ENCODE data around the gene NEK6.

Gene NEK6

DNA sequence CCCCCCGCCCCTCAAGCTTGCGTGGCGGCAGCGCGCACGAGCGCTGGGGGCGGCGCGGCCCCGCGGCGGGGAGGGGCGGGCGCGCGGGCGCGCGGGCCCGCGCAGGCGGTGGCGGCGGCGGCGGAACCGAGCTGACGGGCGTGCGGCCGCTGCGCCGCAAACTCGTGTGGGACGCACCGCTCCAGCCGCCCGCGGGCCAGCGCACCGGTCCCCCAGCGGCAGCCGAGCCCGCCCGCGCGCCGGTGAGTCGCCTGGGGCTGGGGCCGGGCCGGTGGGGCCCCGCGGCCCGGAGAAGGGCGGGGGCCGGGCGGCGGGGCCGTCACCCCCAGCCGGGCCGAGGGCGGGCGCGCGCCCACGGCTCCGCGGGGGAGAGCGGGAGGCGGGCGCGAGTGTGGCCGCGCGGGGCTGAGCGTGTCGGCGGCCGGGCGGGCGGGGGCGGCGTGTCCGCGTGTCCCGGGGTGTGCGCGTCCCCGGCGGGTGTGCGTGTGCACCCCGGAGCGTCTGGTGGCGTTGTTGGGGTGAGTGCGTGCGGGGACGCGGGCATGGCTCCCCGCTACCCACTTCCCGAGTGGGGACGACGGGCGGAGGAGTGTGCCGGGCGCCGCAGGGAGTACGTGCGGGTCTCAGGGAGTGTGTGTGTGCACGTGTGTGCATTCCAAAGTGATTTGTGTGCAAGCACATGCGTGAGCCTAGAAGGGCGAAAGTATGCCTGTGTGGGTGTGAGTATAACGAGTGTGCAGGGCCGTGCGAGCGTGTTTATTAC, at the start of gene NEK6:
Gene NEK6 (plus strand): TSS at position 106 of the 763 bp plus-strand sequence. CDS start 44,016 bp downstream, outside the sequence.
- DNase-seq = no peak

DNA sequence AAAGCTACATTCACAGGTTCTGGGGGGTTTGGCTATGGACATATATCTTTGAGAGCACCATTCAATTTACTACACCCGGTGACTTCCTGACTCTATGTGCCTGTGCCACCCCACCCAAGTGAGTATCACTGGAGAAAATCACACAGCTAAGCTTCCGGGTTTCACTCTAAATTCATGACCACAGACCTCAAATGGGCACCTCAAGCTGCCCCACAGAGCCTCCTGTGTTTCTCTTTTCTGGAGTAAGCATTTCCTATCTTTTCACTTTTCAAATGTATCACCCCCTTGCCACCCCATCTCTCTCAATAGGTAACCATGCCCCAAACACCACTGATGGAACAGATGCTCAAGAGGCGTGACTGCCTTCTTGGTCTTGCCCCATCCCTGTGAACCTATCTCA, 49.2 kb upstream of the NEK6 start:
- no peak for DNase-seq

DNA sequence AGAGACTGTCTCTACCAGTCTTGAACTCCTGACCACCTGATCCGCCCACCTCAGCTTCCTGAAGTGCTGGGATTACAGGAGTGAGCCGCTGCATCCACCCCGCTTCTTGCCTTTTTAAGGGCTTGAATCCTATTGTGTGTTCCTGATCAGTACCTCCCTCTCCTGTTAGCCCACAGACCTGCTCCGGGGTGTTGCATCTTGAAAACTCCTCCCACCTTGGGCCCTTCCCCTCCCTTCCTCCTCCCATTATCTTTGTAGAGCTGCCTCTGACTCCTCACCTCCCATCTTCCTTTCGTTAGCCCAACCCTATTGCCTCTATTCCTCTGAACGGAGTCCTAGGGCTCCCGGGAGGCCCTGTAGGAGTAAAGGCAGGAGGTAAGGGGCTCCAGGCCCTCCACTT, 48.5 kb upstream of the NEK6 start:
- no peak for DNase-seq

DNA sequence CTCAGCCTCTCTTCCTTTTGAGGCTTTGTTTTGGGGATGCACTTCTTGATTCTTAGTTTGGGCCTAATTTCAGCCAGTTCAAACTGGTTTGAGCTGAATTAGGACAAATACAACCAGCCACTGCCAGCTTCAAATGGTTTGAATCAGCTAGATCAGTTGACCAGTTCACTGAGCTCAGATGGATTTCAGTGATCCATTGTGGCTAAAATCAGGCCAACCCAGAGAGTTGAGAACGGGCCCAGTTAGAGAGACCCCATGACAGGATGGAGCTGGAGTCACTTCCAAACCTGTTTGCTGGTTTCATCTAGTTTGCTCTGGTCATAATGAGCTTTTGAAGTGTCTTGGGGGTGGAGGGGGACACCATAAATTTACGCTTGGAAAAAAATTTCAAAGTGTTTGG, 48.0 kb upstream of the NEK6 start:
- DNase-seq = no peak

DNA sequence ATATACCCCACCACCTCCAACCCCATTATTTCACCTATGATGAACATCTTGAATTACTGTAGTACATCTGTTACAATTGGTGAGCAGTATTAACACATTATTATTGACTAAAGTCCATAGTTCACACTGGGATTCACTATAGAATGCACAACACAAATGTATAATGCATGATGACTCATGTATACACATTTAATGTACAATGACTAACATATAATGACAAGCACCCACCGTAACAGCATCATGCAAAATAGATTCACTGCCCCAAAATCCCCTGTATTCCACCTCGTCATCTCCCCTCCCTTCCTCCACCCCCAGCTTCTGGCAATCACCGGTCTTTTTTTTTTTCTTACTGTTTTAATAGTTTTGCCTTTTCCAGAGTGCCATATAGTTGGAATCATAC, 47.1 kb upstream of the NEK6 start:
- no peak for DNase-seq

DNA sequence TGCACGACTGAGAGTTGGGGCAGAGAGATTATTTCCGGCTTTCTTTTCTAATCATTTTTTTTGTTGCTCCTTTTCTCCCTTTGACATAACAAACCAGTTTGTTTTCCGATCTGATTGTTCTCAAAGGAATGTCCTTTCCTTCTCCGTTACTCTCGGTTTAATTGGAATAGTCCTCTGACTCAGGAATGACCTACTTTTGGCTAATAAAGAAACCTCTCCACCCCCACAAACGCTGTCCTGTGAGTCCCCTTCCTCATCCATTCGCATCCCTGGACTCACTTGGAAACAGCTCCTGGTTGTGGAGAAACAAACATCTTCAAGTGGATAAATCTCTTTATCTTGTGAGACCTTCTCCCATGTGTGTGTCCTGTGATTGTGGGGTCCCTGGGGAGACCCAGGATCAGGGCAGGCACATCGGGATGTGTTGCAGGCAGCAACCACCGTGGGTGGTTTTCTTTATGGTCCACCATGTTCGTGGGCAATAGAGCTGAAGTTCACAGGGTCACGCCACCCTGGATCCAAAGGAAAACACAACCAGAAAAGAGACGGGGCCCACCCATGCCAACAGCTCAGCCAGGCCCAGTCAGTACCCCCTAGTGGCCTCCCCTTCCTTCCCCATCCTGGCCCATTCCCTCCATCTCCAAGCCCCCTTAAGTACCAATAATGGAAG, 45.2 kb upstream of the NEK6 start:
- no peak for DNase-seq

DNA sequence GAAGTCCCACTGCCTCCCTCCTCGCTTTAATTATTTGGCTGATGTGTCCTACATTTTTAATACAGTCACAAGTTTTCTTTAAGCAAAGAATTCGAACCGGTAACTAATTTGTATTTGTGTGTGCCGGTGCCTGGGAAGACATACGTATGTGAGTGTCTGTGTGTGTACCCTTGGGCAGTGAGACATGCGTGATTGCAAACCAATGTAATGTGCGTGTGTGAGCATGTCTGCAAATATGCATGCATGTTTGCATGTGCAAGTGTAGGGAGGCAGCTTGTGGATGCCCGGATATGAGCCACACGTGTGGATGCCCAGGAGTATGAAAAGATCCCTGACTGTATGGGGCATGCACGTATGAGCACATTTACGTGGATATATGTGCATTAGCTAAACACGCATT, 44.4 kb upstream of the NEK6 start:
- no peak for DNase-seq

DNA sequence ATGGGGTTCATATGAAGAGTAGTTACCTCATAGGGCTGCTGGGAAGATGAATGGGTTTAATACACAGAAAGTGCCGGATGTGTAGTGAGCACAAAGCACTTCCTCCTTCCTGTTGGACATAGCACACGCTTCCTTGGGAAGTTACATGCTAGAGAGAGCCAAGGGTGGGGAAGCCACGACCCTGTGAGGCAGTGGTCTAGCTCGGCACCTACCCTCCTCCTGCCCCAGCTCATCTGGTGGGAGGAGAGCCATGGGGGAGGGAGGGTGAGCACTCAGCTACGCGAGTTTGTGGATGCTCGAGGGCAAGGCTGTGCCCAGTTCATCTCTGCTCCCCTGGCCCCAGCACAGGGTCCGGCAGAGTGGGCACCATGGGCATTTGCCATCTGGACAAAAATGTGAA, 43.6 kb upstream of the NEK6 start:
- DNase-seq = no peak

DNA sequence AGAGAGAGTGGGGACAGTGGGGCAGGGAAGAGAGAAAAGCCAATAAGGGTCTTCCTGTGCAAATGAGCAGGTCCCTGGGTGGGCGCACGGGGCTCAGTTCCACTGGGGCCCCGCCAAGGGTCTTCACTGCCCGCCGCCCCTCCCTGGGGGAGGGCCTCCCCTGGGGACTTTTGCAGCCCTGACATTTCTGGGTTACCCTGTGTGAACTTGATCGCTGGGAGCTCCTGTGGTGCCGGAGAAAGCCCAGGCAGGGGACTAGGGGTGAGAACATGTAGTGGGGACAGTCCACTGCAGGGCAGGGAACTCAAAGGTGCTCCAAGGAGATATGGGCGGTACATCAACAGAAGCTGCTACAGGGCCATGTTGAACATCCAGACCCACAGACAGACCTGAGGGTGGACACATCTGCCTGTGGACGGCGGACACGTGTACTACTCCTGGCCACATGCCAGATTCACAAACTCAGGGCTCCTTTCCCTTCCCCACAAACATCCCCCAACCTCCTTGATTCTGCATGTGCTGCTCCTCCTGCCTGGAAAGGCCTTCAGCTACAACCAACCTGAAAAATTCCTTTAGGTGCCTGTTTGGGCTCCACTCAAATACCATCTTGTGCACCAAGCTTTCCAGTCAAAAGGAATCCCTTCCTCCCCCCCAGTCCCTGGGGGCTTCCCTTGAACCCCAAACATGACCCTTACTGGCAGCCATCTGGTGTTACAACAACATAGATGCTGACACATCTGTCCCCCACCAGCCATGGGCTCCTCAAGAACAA, 43.0 kb upstream of the NEK6 start:
- no peak for DNase-seq

DNA sequence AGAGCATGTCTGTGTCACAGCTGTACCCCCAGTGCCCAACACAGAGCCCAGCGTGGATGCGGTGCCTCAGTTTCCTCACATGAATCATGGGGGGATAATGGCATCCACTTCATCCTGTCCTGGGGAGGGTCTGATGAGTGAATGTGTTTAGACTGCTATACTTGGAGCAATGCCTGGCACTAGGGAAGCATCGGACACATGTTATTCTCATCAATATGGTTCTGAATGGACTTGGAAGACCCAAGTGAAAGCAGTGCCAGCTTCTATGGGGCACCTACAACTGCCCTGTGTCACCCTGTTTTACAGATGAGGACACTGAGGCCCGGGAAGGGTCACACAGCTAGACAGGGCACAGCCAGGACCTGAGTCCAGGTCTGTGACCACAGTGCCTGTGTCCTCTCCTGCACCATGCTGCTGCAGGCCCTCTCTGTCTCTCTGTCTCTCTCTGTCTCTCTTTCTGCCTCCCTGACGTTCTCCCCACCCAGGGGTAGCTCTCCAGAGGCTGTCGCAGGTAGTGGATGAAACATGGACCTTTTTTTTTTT, 42.3 kb upstream of the NEK6 start:
- DNase-seq = no peak

DNA sequence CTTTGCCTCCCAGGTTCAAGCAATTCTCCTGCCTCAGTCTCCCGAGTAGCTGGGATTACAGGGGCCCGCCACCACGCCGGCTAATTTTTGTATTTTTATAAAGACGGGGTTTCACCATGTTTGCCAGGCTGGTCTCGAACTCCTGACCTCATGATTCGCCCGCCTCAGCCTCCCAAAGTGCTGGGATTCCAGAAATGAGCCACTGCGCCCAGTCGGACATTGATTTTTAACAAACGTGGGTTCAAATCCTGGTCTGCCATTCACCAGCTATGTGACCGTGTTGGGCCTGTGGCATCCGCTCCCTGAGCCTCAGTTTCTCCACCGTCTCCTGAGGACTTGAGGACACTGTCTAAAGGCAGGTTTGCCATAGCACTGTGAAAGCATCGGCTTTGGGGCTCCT, 41.8 kb upstream of the NEK6 start:
- DNase-seq = no peak

DNA sequence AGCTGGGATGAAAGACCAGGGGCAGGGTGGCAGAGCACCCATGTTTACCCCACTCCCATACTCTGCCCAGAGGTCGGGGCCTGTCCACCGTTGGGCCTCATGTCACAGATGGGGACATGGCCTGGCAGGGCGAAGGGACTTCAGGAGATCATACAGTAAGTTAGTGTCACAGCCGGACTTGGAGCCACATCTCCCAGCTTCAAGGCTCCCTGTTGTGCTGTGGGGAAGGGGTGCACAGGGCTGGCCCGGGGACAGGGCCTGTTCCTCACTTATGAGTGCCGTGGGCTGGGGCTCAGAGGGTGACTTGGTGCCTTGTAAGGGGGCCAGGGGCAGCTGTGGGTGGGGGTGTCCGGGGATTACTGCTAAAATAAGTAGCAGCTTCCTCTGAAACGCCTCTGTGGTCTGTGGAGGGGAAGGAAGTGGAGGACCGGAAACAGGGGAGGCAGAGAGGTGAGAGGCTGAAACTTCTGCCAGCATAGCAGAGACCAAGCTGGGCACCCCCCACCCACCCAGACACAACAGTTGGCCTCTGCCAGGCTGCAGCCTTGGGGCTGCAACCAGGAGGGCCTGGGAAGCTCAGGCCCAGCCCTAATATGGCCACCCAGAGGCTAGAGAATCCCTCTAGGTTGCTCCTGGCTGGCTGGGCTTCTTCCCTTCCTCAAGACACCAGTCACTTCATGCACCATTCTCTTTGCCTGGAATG, 41.1 kb upstream of the NEK6 start:
- no peak for DNase-seq

DNA sequence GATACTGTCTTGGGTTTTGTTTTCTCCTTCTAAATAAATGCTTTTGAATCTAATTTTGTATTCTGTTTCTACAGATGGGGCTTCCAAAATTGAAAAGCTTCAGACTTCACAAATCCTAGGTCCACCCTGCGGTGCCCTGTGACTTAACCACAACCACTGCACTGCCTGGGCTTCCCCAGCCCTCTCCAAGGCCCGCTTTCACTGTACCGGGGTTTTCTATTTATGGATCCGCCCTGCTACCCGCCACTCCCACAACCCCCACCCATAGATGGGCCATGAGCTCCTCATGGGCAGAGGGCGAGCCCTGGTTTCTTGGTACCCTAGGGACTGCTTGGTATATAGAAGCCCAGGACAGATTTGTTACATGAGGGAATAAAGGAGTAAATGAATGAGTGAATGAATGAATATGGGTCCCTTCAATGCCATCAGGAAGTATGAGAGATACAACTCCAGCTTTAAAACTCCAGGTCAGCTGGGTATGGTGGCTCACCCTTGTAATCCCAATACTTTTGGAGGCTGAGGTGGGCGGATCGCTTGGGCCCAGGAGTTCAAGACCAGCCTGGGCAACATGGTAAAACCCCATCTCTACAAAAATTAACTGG, 39.8 kb upstream of the NEK6 start:
- DNase-seq = no peak

DNA sequence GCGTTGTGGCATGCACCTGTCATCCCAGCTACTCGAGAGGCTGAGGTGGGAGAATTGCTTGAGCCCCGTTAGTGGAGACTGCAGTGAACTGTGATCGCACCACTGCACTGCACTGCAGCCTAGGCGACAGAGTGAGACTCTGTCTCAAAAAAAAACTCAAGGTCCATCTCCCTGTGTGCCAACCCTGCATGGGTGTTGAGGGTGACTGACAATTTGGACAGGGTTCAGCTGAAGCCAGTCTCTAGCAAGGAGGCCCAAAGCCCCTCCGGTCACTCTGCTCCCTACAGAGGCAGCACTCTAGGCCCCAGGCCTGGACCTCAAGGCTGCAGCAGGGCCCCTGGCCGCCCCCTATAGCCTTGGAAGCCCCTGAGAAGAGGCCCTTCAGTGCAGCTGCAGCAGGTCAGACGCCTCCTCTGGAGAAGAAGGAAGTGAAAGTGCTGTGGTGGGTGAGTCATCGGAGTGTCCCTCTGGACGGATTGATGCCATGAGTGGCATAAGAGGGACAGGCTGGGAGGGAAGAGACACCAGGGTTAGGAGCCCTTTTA, 39.2 kb upstream of the NEK6 start:
- DNase-seq = no peak

DNA sequence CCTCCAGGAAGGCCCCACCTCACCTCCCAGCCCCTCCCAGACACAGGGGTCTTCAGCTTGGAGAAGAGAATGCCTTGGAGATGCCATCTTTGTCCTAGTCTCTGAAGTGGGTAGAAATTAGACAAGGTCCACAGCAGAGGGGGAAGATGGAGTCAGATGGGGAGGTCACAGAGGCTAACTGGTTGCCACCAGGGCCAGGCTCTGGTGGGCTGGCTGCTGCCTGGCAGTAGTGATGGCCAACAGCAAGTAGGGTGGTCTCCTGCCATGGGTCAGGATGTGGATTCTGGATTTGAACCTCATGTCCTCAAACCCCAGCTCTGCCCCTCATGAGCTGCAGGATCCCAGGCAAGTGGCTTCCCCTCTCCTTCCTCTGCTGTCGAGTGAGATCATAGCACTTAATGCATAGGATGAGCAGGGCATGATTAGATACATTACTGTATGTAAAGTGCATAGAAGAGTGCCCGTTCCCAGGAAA, 38.7 kb upstream of the NEK6 start:
- no peak for DNase-seq

DNA sequence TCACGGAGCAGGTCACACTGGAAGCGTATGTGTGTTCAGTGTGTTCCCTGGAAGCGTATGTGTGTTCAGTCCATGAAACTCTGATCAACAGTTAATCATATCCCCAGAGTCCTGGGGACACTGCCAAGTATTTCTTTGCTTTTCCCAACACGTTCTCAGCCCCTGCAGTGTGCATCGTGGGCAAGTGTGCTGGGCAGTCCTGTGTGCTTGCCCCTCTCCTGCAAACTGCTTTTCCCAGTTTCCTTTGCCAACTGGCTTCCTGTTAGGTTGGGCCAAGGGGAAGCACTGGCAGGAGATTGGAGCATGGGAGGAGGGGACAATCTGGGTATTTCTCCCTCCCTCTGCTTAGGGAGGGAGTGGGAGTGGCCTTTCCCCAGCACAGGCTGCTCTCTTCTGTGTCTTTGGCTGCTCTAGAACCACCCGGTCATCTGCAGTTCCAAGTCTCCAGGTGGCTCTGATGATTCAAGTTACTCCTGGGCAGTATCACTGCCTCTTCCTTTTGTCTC, 36.8 kb upstream of the NEK6 start:
- DNase-seq = no peak

DNA sequence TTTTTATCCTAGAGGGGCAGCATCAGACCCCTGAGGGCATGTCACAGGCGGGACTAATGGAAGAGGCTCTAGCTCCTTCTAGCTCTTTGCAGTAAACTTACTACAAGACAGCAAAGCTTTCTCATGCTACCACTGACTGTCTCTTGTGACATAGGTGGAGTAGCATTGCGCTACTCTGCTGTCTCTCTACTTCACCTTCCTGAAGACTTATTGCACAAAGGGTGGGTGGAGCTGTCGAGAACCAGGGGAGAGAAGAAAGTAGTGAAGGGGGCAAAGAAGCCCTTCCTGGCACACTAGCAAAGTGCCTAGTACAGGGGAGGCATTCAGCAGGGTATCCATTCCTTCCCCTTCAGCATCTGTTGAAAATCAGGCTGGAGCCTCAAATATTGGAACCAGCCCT, 36.1 kb upstream of the NEK6 start:
- DNase-seq = no peak

DNA sequence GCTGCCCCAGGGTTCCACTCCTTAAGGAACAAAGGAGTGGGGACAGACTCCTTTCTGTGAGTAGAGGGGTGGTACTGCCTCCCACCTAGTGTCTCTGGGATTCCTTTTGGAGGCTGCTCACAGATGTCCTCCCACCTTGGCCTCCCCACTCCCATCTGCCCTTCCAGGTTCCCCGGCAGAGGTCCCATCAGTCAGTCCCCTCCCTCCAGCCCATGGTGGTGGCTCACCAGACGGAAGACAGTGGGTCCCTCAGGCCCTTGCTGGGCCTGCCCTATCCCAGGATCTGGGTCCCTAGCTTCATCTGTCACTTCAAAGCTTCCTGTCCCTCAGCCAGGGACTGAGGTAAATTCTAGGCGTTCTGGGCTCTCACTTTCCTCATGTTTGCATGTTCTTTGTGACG, 35.6 kb upstream of the NEK6 start:
- DNase-seq = no peak

DNA sequence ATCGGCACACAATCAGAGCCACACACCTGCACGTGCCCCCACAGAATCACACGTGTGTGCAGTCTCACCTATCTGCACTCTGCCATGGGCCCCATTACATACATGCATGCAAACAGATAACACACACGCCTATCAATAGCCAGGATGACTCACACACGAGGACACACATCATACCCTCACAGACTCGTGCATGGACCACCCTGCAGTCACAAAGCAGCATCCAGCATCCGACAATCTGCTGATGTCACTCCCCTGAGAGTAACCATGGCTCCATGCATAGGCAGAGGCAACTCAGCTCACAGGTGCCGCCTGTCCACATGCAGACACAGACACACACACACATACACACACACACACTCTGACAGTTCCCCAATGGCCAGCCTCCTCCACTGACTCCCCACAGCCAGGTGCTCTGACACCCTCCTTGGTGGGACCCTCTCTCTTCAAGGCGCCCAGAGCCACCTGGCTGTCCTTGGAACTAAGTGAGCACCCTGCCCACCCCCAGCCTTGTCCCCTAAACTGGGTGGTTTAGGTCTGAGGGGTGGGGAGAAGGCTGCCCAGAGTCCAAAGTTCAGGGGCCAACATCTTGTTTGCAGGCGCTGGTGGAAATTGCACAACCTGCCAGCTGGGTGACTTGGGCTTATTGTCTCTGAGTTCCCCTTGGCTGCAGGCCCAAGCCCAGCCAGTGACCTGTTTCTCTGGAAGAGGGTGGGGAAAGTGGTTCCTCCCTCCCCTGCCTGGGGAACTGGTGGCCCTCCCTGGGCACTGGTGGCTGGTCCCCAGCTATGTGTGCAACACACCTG, 34.6 kb upstream of the NEK6 start:
- DNase-seq = no peak

DNA sequence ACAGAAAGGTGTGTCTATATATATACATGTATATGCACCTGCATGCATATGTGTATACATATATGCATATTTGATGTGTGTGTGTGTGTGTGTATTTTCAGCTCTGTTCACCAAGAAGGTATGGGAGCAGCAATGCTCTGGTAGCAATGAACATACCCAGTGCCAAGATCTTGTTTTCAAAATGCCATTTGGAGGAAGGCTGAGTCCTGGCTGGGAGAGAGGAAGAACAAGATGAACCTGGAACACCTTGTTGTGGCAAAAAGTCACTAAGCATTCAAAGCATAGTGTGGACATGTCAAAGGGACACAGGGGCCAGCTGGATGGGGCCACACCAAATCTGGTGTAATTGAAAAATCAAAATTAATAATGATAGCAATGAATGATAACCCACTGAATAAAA, 31.8 kb upstream of the NEK6 start:
- DNase-seq = no peak

DNA sequence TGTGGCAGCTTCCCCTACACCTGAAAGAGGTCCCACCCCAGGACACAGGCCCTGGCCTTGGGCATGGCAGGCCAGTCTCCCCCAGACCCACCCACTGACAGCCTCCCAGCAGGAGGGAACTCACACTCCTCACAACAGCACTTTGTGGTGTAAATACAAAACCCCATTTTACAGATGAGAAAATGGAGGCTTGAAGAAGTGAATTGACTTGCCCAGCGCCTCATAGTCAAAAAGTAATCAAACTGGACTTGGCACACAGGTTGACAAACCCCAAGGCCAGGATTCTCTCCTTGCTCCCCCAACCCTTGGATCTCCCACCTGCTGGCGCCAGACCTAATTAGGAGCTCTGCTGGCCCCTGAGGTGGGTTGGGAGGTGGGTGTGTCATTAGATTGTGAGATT, 29.2 kb upstream of the NEK6 start:
- DNase-seq = no peak
